ENCODE data around the gene SCLT1.

Gene SCLT1

GRCh38 chr4:128869776-128870509 is 223.4 kb downstream of the SCLT1 start:
- no peak for DNase-seq (ENCODE audit: low spot score)

GRCh38 chr4:128868758-128869157 is 224.6 kb downstream of the SCLT1 start:
- no peak for DNase-seq (ENCODE audit: low spot score)

DNA sequence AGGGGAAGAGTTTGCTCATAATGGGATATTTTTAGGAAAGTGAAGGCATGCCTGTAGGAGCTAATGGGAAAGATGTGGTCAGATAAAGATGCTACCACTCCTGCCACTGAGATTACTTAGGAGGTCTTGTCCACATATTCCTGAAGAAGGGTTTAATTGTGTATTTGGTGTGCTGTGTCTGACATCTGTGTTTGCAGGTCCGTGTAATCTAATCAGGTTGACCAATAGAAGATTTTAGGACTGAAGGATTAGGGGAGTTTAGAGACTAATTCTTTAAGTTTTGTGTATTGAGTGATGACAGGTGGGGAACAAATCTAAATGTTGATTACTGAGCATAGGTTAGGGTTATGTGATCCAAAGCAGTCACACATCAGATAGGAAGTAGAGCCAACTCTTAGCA is 226.6 kb downstream of the SCLT1 start:
- no peak for DNase-seq (ENCODE audit: low spot score)

DNA sequence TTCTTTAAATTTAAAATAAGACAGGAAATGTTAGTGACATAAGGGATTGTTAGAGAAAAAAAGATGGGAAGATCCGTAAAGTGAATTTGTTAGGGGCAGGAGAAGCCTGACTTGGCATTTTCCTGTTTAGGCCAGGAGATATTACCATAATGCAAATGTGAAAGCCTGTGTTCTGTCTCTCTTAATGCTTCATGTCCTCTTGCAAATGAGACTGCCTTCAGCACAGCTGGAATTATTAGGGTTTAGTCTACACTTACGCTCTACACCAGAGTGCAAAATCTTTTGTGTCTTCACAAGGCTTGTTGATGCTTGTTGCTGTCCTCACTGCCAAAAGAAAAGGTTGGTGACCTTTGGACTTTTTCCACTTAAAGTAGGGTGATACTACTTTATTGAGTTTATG is 227.1 kb downstream of the SCLT1 start:
- DNase-seq (ENCODE audit: low spot score), result no peak

GRCh38 chr4:128865132-128865531 is 228.2 kb downstream of the SCLT1 start:
- no peak for DNase-seq (ENCODE audit: low spot score)

- DNase-seq (ENCODE audit: low spot score), result peak; percentile 83
Measured at GRCh38 chr4:128863312-128864075, 229.8 kb downstream of the SCLT1 start.

DNA sequence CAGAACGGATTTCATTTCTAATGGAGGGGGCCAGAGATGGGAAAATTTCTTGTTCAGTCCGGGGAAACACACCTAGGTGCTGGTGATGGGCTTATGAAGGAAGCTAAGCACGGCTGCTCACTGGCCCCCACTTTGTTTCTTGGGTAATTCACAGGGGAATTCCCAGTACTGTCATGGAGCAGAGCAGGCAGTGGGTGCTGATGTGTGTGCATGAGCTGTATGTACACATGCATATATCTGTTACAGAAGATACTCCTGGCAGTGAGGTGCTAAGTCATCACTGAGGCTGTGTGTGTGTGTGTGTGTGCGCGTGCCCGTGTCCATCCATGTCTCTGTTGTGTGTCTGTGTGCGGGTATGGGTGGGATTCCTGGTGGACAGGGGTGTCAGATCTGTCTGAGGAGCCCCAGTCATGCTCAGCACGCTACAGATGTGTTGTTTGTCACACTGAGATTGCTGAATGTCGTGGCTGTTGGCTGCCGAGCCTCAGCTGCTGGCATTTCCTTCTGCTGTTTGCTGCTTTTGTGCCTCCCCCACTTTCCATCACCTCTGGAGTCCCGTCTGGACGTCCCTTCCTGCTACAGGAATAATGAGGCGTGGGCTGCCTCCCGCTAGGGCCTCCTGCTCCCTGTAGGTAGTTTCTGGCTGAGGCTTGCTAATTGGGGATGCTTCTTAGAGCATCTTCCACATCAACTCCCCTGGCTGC is 230.6 kb downstream of the SCLT1 start:
- peak; percentile 4 for DNase-seq (ENCODE audit: low spot score)

- no peak for DNase-seq (ENCODE audit: low spot score)
Measured at GRCh38 chr4:128861856-128862518, 231.4 kb downstream of the SCLT1 start.

DNA sequence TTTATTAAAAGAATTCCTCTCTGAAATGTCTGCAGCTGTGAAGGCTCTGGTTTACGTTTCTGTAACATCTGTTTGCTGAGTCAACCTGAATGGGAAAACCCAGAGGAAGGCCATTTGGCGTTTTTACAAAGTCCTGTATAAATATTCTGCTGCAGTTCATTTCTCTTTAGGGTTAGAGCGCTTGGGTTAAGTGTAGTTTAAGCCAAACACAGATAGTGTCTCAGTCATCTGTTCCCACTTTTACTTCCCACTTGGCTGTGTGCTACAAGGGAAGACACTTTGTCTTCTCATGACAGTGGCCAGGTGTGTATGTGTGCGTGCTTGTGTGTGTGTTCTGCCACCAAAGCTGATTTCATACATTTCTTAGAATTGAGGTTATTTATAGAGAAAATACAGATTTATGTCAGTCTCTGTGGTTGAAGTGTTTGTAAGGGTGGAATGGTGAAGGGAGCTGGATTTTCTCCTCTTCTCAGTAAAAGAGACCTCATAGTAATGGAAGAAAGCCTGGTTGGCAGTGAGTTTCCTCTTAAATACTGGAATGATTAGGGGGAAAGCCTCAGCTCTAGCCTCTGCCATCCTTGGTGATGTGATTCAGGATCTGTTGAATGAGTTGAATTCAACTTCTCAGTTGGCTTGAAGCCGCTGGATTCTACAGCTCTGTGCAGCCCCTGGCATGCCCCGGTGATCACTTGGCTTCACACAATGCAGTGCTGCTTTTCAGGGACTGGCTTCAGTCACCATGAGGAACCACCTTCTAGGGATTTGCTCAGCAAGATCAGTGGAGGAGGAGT is 233.3 kb downstream of the SCLT1 start:
- DNase-seq (ENCODE audit: low spot score), result no peak

DNA sequence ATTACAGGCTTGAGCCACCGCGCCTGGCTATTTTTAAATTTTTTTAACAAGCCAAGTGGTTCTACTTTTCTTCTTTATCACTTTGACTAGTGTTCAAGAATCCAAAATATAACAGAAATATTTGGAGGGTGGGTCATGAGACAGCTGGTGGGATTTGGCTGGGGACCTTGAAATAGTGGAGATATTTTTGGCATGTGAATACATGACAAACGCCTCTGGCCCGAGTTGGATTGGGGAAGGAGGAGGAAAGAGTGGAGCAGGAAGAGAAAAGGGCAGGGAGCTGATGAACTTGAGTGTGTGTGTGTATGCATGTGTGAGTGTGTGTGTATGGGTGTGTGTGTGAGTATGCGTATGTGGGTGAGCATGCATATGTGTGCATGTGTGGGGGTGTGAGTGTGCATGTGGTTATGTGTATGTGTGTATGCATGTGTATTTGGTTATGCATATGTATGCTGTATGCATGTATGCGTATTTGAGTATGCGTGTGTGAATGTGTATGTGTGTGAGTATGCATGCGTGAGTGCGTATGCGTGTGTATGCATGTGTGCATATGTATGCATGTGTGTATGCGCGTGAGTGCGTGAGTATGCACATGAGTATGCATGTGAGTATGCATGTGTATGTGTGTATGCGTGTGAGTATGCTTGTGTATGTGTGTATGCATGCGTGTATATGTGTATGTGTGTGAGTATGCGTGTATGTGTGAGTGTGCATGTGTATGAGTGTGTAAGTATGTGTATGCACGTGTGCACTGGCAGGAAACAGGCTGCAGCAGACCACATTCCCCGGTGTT is 234.3 kb downstream of the SCLT1 start:
- DNase-seq (ENCODE audit: low spot score), result no peak

- no peak for DNase-seq (ENCODE audit: low spot score)
Measured at GRCh38 chr4:128856246-128856645, 237.1 kb downstream of the SCLT1 start.

DNA sequence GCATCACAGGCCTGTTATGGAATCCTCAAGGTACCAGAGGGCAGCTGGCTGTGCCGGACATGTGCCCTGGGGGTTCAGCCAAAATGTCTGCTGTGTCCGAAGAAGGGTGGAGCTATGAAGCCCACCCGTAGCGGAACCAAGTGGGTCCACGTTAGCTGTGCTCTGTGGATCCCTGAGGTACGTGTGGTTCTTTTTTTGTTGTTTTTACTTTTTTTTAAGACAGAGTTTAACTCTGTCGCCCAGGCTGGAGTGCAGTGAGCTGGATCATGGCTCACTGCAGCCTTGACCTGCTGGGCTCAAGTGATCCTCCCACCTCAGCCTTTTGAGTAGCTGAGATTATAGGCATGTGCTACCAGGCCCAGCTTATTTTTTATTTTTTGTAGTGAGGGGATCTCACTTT is 237.7 kb downstream of the SCLT1 start:
- no peak for DNase-seq (ENCODE audit: low spot score)

- no peak for DNase-seq (ENCODE audit: low spot score)
Measured at GRCh38 chr4:128854433-128854832, 238.9 kb downstream of the SCLT1 start.

- no peak for DNase-seq (ENCODE audit: low spot score)
Measured at GRCh38 chr4:128853741-128854140, 239.6 kb downstream of the SCLT1 start.

- no peak for DNase-seq (ENCODE audit: low spot score)
Measured at GRCh38 chr4:128850252-128850651, 243.1 kb downstream of the SCLT1 start.

GRCh38 chr4:128848461-128848860 is 244.9 kb downstream of the SCLT1 start:
- DNase-seq (ENCODE audit: low spot score), result no peak

DNA sequence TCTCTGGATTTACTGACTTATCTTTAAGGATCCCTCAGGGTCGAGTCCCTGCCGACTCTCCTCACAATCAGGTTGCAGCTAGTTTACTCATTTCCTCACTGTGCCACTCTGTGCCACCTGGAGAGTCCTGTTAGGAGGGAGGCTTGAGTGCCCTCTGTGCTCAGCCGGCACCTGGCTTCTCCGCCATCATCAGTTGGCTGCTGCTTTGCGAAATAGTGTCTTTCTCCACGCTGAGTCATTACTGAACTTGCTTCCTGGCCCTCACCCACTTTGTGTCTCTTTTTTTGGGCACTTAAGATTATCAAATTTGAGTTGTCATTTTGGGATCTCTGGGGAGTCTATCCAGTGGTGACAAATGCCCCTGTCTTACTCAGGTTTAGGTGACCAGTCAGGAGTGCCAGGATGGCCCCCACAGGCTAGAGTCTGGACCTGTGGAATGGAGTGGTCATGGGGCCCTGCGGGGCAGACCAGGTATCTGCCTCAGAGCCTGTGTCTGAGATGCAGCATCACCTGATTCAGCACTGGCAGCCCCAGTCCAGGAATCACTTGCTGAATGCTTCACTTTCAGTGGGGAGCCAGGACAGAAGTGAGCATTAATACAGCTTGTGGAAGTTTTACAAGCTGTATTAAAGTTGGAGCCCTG is 246.1 kb downstream of the SCLT1 start:
- no peak for DNase-seq (ENCODE audit: low spot score)

- no peak for DNase-seq (ENCODE audit: low spot score)
Measured at GRCh38 chr4:128846063-128846462, 247.3 kb downstream of the SCLT1 start.

DNA sequence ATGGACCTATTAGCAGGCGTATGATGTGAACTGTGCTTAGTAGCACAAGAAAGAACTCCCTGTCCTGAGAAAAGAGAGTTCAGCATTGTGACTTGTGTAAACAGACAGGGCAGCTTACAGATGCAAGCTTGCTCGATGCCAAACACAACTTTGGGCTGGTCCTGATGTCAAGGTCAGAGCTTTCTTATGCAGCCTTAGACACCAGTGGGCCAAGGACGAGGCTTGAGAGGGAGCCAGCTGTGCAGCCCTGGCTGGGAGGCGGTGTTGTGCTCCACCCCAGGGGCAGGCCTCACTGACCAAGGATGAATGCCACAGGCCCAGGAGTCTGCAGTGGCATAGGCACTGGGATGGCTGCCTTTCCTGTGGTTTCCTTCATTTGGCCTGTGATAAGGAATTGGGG is 248.4 kb downstream of the SCLT1 start:
- DNase-seq (ENCODE audit: low spot score), result no peak

DNA sequence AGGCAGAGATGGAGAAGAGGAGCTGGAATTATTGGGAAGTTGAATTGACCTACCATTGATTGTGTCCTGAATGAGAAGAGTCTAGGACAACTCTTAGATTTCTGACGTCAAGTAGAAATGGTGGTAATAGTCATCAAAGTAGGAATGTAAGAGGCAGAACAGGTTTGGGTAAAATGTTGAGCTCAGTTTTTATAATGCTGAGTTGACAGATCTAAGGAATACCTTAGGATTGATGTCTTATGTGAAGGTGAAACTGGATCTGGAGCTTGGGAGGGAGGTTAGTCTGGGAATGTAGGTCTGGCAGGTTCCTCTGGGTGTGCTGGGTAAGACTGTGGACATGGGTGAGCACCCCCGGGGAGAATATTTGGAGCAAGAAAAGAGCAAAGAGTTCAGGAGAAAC is 251.9 kb downstream of the SCLT1 start:
- no peak for DNase-seq (ENCODE audit: low spot score)
